WTC11 (cell line): ENCODE measurements around the gene ITPK1. TPM values are rescaled to one million over a fixed set of nuclear protein-coding genes. Genes with fewer than 3 reads are reported as not detected.

Source experiments
- ATAC-seq: fragments of 200-7000 bp; cut with Tn5 transposase; 2 replicates; pipeline ENCODE4 v1.10.0; 2021; ENCODE audit warnings: mild to moderate bottlenecking, moderate library complexity
- CTCF ChIA-PET: fragments of 300-600 bp; sonication (Branson Sonifier 250); formaldehyde crosslinking; loops from one replicate; lab custom pipeline; 2021; ENCODE audit warnings: antibody characterized with exemption; lab: Charles Lee
- POLR2A ChIA-PET: fragments of 350-600 bp; sonication (Branson Sonifier 250); formaldehyde crosslinking; loops from one replicate; lab custom pipeline; 2021; ENCODE audit warnings: antibody characterized with exemption; lab: Charles Lee
- DNase-seq: peaks from one replicate; pipeline ENCODE4 v3.0.0; 2021; ENCODE audit warnings: low spot score
- H3K27ac Mint-ChIP-seq: 2 replicates; pipeline ENCODE4 v1.8.0; 2021; ENCODE audit warnings: mixed read lengths
- H3K27me3 Mint-ChIP-seq: 2 replicates; pipeline ENCODE4 v1.8.0; 2021; ENCODE audit warnings: low read depth, mild to moderate bottlenecking, moderate library complexity, mixed read lengths
- H3K36me3 Mint-ChIP-seq: 2 replicates; pipeline ENCODE4 v1.8.0; 2021; ENCODE audit warnings: mixed read lengths
- H3K4me1 Mint-ChIP-seq: 2 replicates; pipeline ENCODE4 v1.8.0; 2022; ENCODE audit warnings: mixed read lengths
- H3K4me3 Mint-ChIP-seq: 2 replicates; pipeline ENCODE4 v1.8.0; 2021; ENCODE audit warnings: mild to moderate bottlenecking, moderate library complexity, mixed read lengths
- H3K9me3 Mint-ChIP-seq: 2 replicates; pipeline ENCODE4 v1.8.0; 2021; ENCODE audit warnings: mixed read lengths
- EMX1 ChIP-seq: fragments of 250-450 bp; sonication (Bioruptor Pico); IDR thresholded peaks from 2 replicates; pipeline ENCODE4 v1.8.0; 2021; ENCODE audit warnings: mild to moderate bottlenecking
- ERG ChIP-seq: fragments of 250-450 bp; sonication (Bioruptor Pico); IDR thresholded peaks from 2 replicates; pipeline ENCODE4 v1.8.0; 2021; ENCODE audit warnings: mild to moderate bottlenecking
- ETV6 ChIP-seq: sonication (generic); formaldehyde crosslinking; IDR thresholded peaks from 2 replicates; pipeline ENCODE4 v1.8.1; 2022; ENCODE audit warnings: mild to moderate bottlenecking, missing genetic modification reagents
- IRF2 ChIP-seq: sonication (generic); formaldehyde crosslinking; IDR thresholded peaks from 2 replicates; pipeline ENCODE4 v1.8.0; 2022; ENCODE audit warnings: low read depth, missing genetic modification reagents, borderline replicate concordance
- NFYB ChIP-seq: sonication (generic); formaldehyde crosslinking; conservative IDR thresholded peaks from 2 replicates; pipeline ENCODE4 v1.8.0; 2022; ENCODE audit warnings: low read depth, missing genetic modification reagents
- NR2C2 ChIP-seq: sonication (generic); formaldehyde crosslinking; IDR thresholded peaks from 2 replicates; pipeline ENCODE4 v1.8.0; 2022; ENCODE audit warnings: mild to moderate bottlenecking, missing genetic modification reagents
- NR3C1 ChIP-seq: sonication (generic); formaldehyde crosslinking; conservative IDR thresholded peaks from 2 replicates; pipeline ENCODE4 v1.8.1; 2023; ENCODE audit warnings: low read depth, mild to moderate bottlenecking, missing genetic modification reagents
- PRRX2 ChIP-seq: fragments of 250-450 bp; sonication (Bioruptor Pico); IDR thresholded peaks from 2 replicates; pipeline ENCODE4 v1.8.0; 2021; ENCODE audit warnings: mild to moderate bottlenecking
- TP53 ChIP-seq: sonication (generic); formaldehyde crosslinking; IDR thresholded peaks from 2 replicates; pipeline ENCODE4 v1.8.1; 2023; ENCODE audit warnings: mild to moderate bottlenecking, missing genetic modification reagents
- ZBTB21 ChIP-seq: sonication (generic); formaldehyde crosslinking; IDR thresholded peaks from 2 replicates; pipeline ENCODE4 v1.8.1; 2023; ENCODE audit warnings: mild to moderate bottlenecking, missing genetic modification reagents, borderline replicate concordance
- ZNF263 ChIP-seq: sonication (generic); formaldehyde crosslinking; IDR thresholded peaks from 2 replicates; pipeline ENCODE4 v1.8.1; 2022; ENCODE audit warnings: low read depth, mild to moderate bottlenecking, moderate library complexity, missing genetic modification reagents
- total RNA-seq: library from RNA; stranded (reverse); gene quantifications from 3 replicates; pipeline ENCODE4 v1.2.3, GENCODE V29; 2021
- TF ChIP-seq, protein P1 (sequence below): sonication (generic); formaldehyde crosslinking; IDR thresholded peaks from 2 replicates; pipeline ENCODE4 v1.8.1; 2023; ENCODE audit warnings: mild to moderate bottlenecking, missing genetic modification reagents, borderline replicate concordance
- TF ChIP-seq, protein P2 (sequence below): sonication (generic); formaldehyde crosslinking; IDR thresholded peaks from 2 replicates; pipeline ENCODE4 v1.8.0; 2022; ENCODE audit warnings: missing genetic modification reagents
- TF ChIP-seq, protein P3 (sequence below): sonication (generic); formaldehyde crosslinking; IDR thresholded peaks from 2 replicates; pipeline ENCODE4 v1.8.1; 2022; ENCODE audit warnings: mild to moderate bottlenecking, missing genetic modification reagents, moderate library complexity, borderline replicate concordance

ITPK1 gene
- total RNA-seq, 1 experiment from 2014 or later: 144 TPM

DNA sequence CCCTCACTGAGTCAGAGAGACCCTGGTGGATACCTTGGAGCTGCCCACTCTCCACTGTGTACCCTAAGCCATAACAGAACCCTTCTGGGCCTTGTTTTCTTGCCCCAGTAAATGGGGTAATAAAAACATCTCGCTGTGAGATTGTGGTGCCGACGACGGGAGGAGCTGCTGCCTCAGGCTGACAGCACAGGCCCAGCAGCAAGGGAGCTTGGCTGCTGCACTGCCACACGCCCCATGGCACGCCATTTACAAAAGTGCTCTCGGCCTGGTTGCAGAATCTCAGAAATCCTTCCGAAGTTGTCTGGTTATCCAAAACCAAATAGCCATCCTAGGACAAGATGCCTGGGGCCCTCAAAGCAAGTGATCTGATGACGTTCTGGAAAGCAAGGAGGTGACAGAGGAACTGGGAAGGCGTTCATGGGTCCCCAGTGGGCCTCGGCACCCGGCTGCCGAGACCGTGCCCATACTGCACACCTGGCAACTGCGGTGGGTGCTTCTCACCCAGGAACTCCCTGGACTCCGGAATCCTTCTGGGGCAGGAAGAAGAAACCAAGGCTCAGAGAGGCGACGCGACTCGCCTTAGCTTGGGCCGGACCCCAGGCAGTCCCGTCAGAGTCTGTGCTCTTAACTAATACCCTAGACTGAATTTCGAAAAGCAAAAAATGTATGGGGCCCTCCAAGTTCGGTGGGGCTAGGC is 166.1 kb downstream of the ITPK1 start (continued):
- TF ChIP-seq, protein P1, sequence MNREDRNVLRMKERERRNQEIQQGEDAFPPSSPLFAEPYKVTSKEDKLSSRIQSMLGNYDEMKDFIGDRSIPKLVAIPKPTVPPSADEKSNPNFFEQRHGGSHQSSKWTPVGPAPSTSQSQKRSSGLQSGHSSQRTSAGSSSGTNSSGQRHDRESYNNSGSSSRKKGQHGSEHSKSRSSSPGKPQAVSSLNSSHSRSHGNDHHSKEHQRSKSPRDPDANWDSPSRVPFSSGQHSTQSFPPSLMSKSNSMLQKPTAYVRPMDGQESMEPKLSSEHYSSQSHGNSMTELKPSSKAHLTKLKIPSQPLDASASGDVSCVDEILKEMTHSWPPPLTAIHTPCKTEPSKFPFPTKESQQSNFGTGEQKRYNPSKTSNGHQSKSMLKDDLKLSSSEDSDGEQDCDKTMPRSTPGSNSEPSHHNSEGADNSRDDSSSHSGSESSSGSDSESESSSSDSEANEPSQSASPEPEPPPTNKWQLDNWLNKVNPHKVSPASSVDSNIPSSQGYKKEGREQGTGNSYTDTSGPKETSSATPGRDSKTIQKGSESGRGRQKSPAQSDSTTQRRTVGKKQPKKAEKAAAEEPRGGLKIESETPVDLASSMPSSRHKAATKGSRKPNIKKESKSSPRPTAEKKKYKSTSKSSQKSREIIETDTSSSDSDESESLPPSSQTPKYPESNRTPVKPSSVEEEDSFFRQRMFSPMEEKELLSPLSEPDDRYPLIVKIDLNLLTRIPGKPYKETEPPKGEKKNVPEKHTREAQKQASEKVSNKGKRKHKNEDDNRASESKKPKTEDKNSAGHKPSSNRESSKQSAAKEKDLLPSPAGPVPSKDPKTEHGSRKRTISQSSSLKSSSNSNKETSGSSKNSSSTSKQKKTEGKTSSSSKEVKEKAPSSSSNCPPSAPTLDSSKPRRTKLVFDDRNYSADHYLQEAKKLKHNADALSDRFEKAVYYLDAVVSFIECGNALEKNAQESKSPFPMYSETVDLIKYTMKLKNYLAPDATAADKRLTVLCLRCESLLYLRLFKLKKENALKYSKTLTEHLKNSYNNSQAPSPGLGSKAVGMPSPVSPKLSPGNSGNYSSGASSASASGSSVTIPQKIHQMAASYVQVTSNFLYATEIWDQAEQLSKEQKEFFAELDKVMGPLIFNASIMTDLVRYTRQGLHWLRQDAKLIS (CRISPR knock-in tag): no peak
- TF ChIP-seq, protein P2, sequence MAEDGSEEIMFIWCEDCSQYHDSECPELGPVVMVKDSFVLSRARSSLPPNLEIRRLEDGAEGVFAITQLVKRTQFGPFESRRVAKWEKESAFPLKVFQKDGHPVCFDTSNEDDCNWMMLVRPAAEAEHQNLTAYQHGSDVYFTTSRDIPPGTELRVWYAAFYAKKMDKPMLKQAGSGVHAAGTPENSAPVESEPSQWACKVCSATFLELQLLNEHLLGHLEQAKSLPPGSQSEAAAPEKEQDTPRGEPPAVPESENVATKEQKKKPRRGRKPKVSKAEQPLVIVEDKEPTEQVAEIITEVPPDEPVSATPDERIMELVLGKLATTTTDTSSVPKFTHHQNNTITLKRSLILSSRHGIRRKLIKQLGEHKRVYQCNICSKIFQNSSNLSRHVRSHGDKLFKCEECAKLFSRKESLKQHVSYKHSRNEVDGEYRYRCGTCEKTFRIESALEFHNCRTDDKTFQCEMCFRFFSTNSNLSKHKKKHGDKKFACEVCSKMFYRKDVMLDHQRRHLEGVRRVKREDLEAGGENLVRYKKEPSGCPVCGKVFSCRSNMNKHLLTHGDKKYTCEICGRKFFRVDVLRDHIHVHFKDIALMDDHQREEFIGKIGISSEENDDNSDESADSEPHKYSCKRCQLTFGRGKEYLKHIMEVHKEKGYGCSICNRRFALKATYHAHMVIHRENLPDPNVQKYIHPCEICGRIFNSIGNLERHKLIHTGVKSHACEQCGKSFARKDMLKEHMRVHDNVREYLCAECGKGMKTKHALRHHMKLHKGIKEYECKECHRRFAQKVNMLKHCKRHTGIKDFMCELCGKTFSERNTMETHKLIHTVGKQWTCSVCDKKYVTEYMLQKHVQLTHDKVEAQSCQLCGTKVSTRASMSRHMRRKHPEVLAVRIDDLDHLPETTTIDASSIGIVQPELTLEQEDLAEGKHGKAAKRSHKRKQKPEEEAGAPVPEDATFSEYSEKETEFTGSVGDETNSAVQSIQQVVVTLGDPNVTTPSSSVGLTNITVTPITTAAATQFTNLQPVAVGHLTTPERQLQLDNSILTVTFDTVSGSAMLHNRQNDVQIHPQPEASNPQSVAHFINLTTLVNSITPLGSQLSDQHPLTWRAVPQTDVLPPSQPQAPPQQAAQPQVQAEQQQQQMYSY (CRISPR knock-in tag): no peak
- TF ChIP-seq, protein P3, sequence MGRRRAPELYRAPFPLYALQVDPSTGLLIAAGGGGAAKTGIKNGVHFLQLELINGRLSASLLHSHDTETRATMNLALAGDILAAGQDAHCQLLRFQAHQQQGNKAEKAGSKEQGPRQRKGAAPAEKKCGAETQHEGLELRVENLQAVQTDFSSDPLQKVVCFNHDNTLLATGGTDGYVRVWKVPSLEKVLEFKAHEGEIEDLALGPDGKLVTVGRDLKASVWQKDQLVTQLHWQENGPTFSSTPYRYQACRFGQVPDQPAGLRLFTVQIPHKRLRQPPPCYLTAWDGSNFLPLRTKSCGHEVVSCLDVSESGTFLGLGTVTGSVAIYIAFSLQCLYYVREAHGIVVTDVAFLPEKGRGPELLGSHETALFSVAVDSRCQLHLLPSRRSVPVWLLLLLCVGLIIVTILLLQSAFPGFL (CRISPR knock-in tag): no peak
- TF ChIP-seq TP53 (CRISPR knock-in tag): no peak

DNA sequence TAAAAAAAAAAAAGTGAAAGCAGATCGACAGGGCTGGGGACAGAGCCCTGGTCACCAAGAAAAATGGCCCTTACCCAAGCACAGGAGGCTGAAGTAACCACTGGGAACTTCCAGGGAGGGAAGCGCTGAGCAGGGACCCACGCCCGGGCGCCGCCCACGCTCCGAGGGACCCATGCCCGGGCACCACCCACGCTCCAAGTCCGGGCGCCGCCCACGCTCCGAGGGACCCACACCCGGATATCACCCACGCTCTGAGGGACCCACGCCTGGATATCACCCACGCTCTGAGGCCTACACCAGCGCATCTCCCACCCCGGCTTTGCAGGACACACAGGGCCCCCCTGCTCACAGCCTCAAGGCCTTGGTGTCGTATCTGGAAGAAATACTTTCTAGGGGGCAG is 167.1 kb downstream of the ITPK1 start:
- TF ChIP-seq NFYB (CRISPR knock-in tag): no peak
- TF ChIP-seq IRF2 (CRISPR knock-in tag): no peak
- TF ChIP-seq, protein P2 (CRISPR knock-in tag): no peak
- TF ChIP-seq ETV6 (CRISPR knock-in tag): no peak
- TF ChIP-seq NR2C2: no peak
- TF ChIP-seq ZBTB21 (CRISPR knock-in tag): no peak
- TF ChIP-seq, protein P1 (CRISPR knock-in tag): no peak
- TF ChIP-seq NR3C1 (CRISPR knock-in tag): no peak
- no peak for TF ChIP-seq ERG
- TF ChIP-seq EMX1 (CRISPR knock-in tag): no peak
- no peak for TF ChIP-seq ZNF263 (CRISPR knock-in tag)
- TF ChIP-seq PRRX2 (CRISPR knock-in tag): no peak
- TF ChIP-seq, all 79 proteins: peak for 0
- POLR2A ChIA-PET: no interaction called here
- H3K36me3 Mint-ChIP-seq: peaks cover 18% of the 10 kb centered on the region; the same call in 1 of the 2 replicates
- CTCF ChIA-PET: no interaction called here
- no peaks in the 10 kb centered on the region for H3K9me3 Mint-ChIP-seq
- H3K27me3 Mint-ChIP-seq: no peaks in the 10 kb centered on the region
- ATAC-seq (no peak), DNase-seq (no peak)
- H3K27ac Mint-ChIP-seq: no peak overlapping the region
- H3K4me3 Mint-ChIP-seq: no peak overlapping the region
- no peaks in the 10 kb centered on the region for H3K4me1 Mint-ChIP-seq
